ENCODE data around the gene CEP131. TPM values are rescaled to one million over a fixed set of nuclear protein-coding genes. Genes with fewer than 3 reads are reported as not detected.
"Not testable (repeated sequence)": the region's sequence is repeated elsewhere in the genome, so short reads cannot be mapped to it uniquely, and the experiment has no call there.

CEP131 gene
- polyA plus RNA-seq, 1 donor = 9.4 TPM

DNA sequence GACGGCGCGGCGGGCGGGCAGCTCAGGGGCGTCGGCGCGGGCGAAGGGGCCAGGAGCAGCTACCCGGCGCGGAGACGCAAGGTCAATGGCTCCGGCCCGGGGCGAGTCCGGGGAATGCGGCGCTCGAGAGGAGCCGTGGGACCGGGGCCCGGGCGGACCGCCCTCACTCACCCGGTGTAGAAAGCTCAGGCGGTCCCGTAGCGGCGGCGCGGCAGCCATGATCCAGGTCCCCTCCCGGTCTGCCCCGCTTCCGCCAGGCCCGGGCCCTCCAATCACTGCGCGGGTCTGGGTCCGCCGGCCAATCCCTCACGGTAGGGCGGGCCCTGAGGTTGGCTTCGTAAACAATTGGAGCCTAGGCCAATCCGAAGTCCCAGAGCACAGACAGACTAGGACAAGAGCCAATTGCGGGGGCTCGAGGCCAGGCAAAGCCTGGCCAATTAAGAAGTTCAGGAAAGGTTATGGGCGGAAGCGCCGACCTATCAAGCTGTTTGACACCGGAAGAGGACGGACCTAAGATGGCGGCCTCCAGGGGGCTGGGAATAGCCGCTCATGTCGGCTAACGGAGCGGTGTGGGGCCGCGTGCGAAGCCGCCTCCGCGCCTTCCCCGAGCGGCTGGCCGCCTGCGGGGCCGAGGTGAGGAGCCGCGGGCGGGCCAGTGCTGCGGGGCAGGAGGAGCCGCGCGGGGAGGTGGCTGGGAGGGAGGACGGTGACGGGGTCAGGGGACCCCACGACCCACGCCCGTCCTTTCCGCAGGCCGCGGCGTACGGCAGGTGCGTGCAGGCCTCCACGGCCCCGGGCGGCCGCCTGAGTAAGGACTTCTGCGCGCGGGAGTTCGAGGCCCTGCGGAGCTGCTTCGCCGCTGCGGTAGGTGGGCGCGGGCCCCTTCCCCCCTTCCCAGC lies 16.3 kb upstream of the CEP131 start, which contains the start of the genes NDUFAF8 and TEPSIN:
TSS of gene NDUFAF8 (plus strand) at position 504 of the 899 bp plus-strand sequence. CDS start at position 550, 46 bp downstream.
TSS of gene TEPSIN (minus strand) at position 241 of the 899 bp plus-strand sequence. CDS start at position 219, 22 bp downstream.
- DNase-seq (ENCODE audit: low read depth) = peak; percentile 99

DNA sequence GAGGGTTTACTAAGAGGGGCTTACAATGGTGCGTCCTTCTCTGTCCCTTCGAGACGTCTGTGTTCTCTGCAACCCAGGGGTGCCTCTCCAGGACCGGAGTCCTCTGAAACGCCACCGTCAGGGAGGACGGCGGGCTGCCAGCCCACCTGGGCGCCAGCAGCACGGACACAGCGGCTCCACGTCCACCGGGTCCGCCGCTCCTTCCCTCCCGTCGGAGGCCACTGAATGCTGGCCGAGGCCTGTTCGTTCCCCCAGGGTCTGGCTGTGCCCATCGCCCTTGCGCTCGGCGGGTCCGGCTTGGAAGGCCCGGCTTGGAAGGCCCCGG lies 15.7 kb upstream of the CEP131 start:
- no peak for DNase-seq (ENCODE audit: low read depth)

DNA sequence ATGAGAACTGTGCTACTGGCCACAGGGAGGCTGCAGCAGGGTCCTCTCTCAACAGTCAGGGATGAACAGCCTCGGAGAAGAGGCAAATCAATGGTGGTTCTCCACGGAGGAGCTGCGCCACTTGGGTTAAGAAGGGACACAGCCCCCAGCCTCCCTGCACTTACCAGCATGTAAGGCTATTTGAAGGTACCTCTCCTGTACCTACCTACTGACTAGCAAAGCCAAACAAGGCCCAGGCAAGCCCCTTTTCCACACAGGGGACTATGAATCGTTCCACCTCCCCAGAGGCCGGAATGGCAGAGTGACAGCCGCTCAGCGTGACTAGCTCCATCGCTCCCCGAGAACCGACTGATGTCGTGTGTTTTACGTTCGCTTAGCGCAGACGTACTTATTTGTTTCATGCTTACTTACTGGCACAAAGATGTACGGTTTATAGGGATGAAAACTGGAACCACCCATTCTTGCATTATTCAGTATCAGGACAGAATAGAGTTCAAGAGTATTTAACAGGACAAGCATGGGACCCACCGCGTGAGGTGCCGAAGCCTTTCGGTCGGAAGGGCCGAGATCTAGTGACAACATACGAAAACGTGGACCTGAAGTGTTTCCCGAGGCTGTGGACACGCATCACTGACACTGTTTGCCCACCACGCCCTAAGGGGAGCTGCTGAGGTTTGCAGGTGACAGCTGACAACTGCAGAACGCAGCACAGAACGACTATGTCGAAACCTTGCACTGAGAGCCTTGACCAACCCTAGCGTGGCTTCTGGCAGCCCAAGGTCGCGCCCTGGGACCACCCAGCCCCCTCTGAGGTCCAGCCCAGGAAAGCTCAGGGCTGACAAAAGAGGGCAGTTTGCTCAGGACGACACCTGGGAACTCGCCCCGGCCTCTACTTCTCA lies 15.1 kb upstream of the CEP131 start:
- no peak for DNase-seq (ENCODE audit: low read depth)

- no peak for DNase-seq (ENCODE audit: low read depth)
Measured at GRCh38 chr17:81236784-81237183, 14.0 kb upstream of the CEP131 start.

DNA sequence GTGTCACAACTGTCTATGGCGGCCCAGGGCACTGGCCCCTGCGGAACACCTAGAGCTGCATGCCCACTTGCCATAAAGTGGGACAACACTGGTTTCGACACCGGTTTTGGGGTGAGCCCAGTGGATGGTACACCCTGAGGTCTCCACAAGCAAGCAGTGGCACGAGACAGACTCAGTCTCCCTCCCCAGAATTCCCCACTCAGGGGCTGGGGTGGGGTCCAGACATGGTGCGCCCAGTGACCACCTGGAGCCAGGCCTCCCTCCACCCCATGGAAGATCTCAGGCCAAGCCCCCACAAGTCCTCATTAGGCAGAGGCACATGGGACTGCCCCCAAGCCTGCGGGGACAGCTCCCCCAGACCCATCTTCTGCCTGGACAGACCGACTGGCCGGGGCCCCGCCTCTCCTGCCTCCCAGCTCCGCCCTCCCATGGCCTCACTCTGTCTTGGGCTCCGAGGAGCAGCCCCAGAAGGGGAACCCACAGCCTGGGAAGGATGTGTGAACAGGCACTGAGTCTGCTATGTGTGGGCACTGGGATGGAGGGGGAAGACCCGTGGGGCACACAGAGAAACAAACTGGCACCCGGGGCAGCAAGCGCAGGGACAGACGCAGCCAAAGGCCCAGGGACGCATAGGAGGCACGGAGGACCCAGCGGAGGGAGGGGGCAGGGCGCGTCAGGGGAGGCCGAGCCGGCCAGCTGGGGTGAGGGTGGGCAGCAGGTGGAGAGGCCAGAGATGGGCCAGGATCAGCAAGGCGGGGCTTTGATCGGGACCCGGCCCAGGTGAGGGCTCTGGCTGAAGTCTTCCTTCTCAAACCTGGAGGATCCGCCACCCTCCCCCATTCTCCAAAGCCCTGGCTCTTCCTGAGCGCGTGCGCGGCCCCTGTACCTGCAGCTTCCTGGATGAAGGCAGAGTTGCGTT lies 13.3 kb upstream of the CEP131 start:
- no peak for DNase-seq (ENCODE audit: low read depth)

- no peak for DNase-seq (ENCODE audit: low read depth)
Measured at GRCh38 chr17:81234940-81235821, 12.4 kb upstream of the CEP131 start.

GRCh38 chr17:81234506-81234855 lies 11.7 kb upstream of the CEP131 start:
- no peak for DNase-seq (ENCODE audit: low read depth)

GRCh38 chr17:81233811-81234505 lies 11.2 kb upstream of the CEP131 start:
- no peak for DNase-seq (ENCODE audit: low read depth)

DNA sequence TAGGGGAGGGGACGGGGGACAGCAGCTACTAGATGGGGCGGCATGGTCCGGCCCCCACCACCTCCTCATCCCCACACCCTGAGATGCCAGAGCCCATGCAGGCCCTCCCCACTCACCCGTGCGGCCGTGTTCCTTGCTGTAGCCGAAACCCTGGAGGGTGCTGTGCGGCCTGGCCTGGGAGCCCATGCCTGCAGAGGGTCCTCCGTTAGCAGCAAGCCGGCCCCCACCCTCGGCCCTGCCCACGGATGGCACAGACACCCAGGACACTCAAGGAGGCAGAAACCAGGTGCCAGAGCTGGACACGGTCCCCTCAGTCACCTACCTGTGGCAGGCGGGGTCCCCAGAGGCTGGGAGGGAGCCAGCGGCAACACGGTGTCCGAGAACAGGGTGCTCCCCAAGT lies 10.6 kb upstream of the CEP131 start:
- no peak for DNase-seq (ENCODE audit: low read depth)

DNA sequence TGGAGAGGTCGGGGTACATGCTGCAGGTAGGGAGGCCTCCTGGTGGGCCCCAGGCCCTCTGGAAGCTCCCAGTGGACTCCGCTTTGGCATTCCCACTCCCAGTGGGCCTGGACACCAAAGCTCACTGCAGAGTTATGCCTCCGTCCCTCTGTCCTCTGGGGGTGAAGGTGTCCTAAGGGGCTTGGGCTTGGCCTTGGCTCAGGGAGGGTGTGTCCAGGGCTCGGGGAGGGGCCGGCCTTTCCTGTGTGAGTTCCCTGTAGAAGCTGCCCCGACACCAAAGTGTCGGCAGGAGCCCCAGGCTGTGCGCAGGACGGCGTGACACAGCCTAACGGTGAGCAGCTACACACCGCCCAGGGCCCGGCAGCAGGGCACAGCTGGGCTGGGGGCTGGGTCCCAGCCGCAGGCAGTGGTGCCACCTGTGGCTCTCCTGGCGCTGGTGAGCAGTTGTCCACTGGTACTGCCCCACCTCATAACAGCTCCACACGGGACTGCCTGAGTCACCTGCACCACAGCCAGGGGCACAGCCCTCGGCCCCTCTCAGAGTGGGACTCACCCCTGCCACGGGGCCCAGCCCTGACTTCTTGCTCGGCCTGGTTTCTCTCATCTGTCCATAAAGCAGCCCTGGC lies 10.0 kb upstream of the CEP131 start:
- no peak for DNase-seq (ENCODE audit: low read depth)

- no peak for DNase-seq (ENCODE audit: low read depth)
Measured at GRCh38 chr17:81231766-81232581, 9.2 kb upstream of the CEP131 start.

- DNase-seq (ENCODE audit: low read depth) = no peak
Measured at GRCh38 chr17:81231121-81231645, 8.4 kb upstream of the CEP131 start.

GRCh38 chr17:81230043-81230820 lies 7.5 kb upstream of the CEP131 start:
- DNase-seq (ENCODE audit: low read depth) = no peak

DNA sequence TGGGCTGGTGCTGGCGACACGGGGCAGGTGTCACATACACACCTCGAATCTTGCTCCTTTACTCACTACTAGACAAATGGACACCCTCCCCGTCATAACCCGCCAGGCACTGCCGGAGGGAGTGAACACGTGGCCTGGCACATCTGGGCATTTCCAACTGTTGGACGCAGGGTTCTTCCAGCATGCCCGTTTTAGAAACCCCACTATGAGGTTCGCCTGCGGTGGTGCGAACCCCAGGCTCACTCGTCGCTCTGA lies 6.8 kb upstream of the CEP131 start:
- DNase-seq (ENCODE audit: low read depth) = no peak

- DNase-seq (ENCODE audit: low read depth) = no peak
Measured at GRCh38 chr17:81228834-81229665, 6.3 kb upstream of the CEP131 start.

DNA sequence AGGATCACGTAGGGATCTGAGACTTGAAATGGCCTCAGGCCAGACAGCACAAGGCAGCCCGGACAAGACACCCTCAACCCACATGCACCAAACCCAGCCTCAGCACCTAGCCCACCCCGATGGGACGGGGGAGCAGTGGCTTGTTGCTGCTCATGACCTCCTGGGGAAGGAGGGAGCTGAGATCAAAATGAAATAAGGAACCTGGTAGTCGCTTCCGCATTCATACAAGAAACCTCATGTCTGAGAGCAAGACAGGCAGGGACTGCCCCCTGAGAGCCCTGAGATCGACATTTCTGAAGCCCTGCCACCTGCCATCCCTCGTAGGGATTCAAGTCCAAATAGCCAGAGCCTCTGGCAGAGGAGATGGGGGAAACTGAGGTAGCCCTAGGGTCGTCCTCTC lies 5.7 kb upstream of the CEP131 start:
- no peak for DNase-seq (ENCODE audit: low read depth)

DNA sequence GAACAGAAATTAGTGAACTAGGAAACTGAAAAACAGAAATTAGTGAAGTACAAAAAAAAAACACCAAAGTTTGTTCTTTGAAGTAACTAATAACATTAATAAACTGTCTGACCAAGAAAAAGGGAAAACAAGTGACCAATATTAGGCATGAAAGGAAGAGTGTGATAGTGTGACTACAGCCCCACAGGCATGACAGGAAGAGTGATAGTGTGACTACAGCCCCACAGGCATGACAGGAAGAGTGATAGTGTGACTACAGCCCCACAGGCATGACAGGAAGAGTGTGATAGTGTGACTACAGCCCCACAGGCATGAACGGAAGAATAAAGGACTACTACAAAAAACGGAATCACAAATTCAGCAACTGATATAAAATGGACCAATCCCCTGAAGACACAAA lies 4.9 kb upstream of the CEP131 start:
- DNase-seq (ENCODE audit: low read depth) = not testable (repeated sequence)
